K562 (cell line): ENCODE measurements around the gene ARHGEF1. TPM values are rescaled to one million over a fixed set of nuclear protein-coding genes. Genes with fewer than 3 reads are reported as not detected.
A peak's percentile ranks its signal among the peaks of the same experiment; 100 is the strongest.

ENCODE experiments used
- BRD9 ChIP-seq: fragments of 450-650 bp; IDR thresholded peaks from 2 replicates; pipeline ENCODE4 v1.6.1; 2018; ENCODE audit warnings: low read depth; ENCODE audit not compliant: partially characterized antibody
- CBX1 ChIP-seq: sonication (generic); IDR thresholded peaks from 2 replicates; pipeline ENCODE4 v1.6.1; 2016; ENCODE audit warnings: antibody characterized with exemption, low read depth, mild to moderate bottlenecking
- CHCHD3 ChIP-seq: fragments of 250-450 bp; sonication (Bioruptor Pico); IDR thresholded peaks from 2 replicates; pipeline ENCODE4 v2.1.2; 2022; ENCODE audit warnings: mild to moderate bottlenecking
- CHD2 ChIP-seq: IDR thresholded peaks from 2 replicates; pipeline ENCODE4 v1.6.1; 2011; ENCODE audit warnings: low read depth, low read length
- EWSR1 ChIP-seq: fragments of 450-650 bp; IDR thresholded peaks from 2 replicates; pipeline ENCODE4 v1.6.1; 2018; ENCODE audit warnings: borderline replicate concordance, mild to moderate bottlenecking, low read depth, moderate library complexity; ENCODE audit not compliant: partially characterized antibody
- FOXK1 ChIP-seq: sonication (generic); formaldehyde crosslinking; IDR thresholded peaks from 2 replicates; pipeline ENCODE4 v1.8.0; 2022; ENCODE audit warnings: missing genetic modification reagents, mild to moderate bottlenecking, borderline replicate concordance
- GTF2A2 ChIP-seq: IDR thresholded peaks from 2 replicates; pipeline ENCODE4 v1.6.1; 2016; ENCODE audit warnings: mild to moderate bottlenecking, missing genetic modification characterization, missing compliant biosample characterization
- HDAC8 ChIP-seq: fragments of 450-650 bp; IDR thresholded peaks from 2 replicates; pipeline ENCODE4 v1.6.1; 2016; ENCODE audit warnings: mild to moderate bottlenecking, missing genetic modification characterization, moderate library complexity, missing compliant biosample characterization
- HNRNPL ChIP-seq: fragments of 200-400 bp; formaldehyde crosslinking; IDR thresholded peaks from 2 replicates; pipeline ENCODE4 v1.6.1; 2017; ENCODE audit warnings: low read depth, mild to moderate bottlenecking, low read length
- ILF3 ChIP-seq: fragments of 450-650 bp; IDR thresholded peaks from 2 replicates; pipeline ENCODE4 v1.6.1; 2018; ENCODE audit warnings: antibody characterized with exemption, mild to moderate bottlenecking, moderate library complexity, borderline replicate concordance
- IRF2 ChIP-seq: sonication (generic); formaldehyde crosslinking; IDR thresholded peaks from 2 replicates; pipeline ENCODE4 v1.8.1; 2022; ENCODE audit warnings: mild to moderate bottlenecking, missing genetic modification reagents
- KHSRP ChIP-seq: fragments of 450-650 bp; IDR thresholded peaks from 2 replicates; pipeline ENCODE4 v1.6.1; 2017
- MCM3 ChIP-seq: fragments of 450-650 bp; IDR thresholded peaks from 2 replicates; pipeline ENCODE4 v1.6.1; 2016
- MED1 ChIP-seq: sonication (generic); formaldehyde crosslinking; IDR thresholded peaks from 2 replicates; pipeline ENCODE4 v1.8.1; 2023; ENCODE audit warnings: missing genetic modification reagents, borderline replicate concordance
- MYNN ChIP-seq, 2 experiments: sonication (generic); formaldehyde crosslinking in 1 of 2; IDR thresholded peaks; 2 replicates each; pipeline versions ENCODE4 v1.5.0 to v1.6.1; 2016 to 2020; ENCODE audit warnings: antibody characterized with exemption in 1 of 2, missing genetic modification reagents in 1 of 2
- NCOA4 ChIP-seq: fragments of 450-650 bp; IDR thresholded peaks from 2 replicates; pipeline ENCODE4 v1.6.1; 2018; ENCODE audit warnings: mild to moderate bottlenecking; ENCODE audit not compliant: partially characterized antibody
- POLR2AphosphoS5 ChIP-seq: IDR thresholded peaks from 2 replicates; pipeline ENCODE4 v1.6.1; 2011; ENCODE audit warnings: mild to moderate bottlenecking, low read depth, low read length, moderate library complexity; ENCODE audit not compliant: control insufficient read depth, insufficient read depth
- RHOXF2B ChIP-seq: fragments of 250-450 bp; sonication (Bioruptor Pico); conservative IDR thresholded peaks from 2 replicates; pipeline ENCODE4 v1.5.1; 2021
- SIRT6 ChIP-seq: IDR thresholded peaks from one replicate; pipeline ENCODE4 v1.6.1; 2012; ENCODE audit warnings: low read depth, mild to moderate bottlenecking, control low read depth, inconsistent platforms, low read length, moderate library complexity
- SMARCE1 ChIP-seq: fragments of 450-650 bp; IDR thresholded peaks from 2 replicates; pipeline ENCODE4 v1.7.1; 2016; ENCODE audit warnings: mild to moderate bottlenecking
- THRAP3 ChIP-seq: fragments of 450-650 bp; IDR thresholded peaks from 2 replicates; pipeline ENCODE4 v1.6.1; 2016; ENCODE audit warnings: mild to moderate bottlenecking, inconsistent platforms, borderline replicate concordance
- YBX1 ChIP-seq: fragments of 450-650 bp; IDR thresholded peaks from 2 replicates; pipeline ENCODE4 v1.7.1; 2016; ENCODE audit warnings: mild to moderate bottlenecking
- YY1 ChIP-seq, 3 experiments: IDR thresholded peaks; 2 replicates each; pipeline ENCODE4 v1.6.1; 2011; ENCODE audit warnings: low read length in 2 of 3, mild to moderate bottlenecking in 2 of 3, moderate library complexity in 2 of 3, borderline replicate concordance in 1 of 3, control low read depth in 1 of 3, low read depth in 1 of 3; ENCODE audit not compliant: insufficient read depth in 3 of 3, insufficient replicate concordance in 2 of 3, control insufficient read depth in 1 of 3, insufficient read length in 1 of 3; ENCODE audit errors: extremely low read depth in 1 of 3
- ZFX ChIP-seq: sonication (generic); formaldehyde crosslinking; IDR thresholded peaks from 2 replicates; pipeline ENCODE4 v1.8.0; 2022; ENCODE audit warnings: mild to moderate bottlenecking, missing genetic modification reagents, moderate library complexity
- ZNF165 ChIP-seq: fragments of 250-450 bp; sonication (Bioruptor Pico); IDR thresholded peaks from 2 replicates; pipeline ENCODE4 v1.4.0; 2020; ENCODE audit warnings: borderline replicate concordance
- ZNF263 ChIP-seq: sonication (generic); formaldehyde crosslinking; IDR thresholded peaks from 2 replicates; pipeline ENCODE4 v1.8.0; 2022; ENCODE audit warnings: mild to moderate bottlenecking, missing genetic modification reagents, borderline replicate concordance
- ZNF354B ChIP-seq: fragments of 250-450 bp; sonication (Bioruptor Pico); IDR thresholded peaks from 2 replicates; pipeline ENCODE4 v1.4.0; 2020
- ZNF436 ChIP-seq: fragments of 250-450, 450-650 bp; sonication (Bioruptor Pico); formaldehyde crosslinking; IDR thresholded peaks from 2 replicates; pipeline ENCODE4 v1.7.0; 2020; ENCODE audit warnings: mild to moderate bottlenecking
- ZNF589 ChIP-seq: fragments of 200-800 bp; sonication (Bioruptor generic); IDR thresholded peaks from 2 replicates; pipeline ENCODE4 v1.6.1; 2016; ENCODE audit warnings: low read depth, missing genetic modification characterization, missing compliant biosample characterization
- ZNF696 ChIP-seq: fragments of 250-450 bp; sonication (Bioruptor Pico); conservative IDR thresholded peaks from 2 replicates; pipeline ENCODE4 v1.4.0; 2020; ENCODE audit warnings: mild to moderate bottlenecking, moderate library complexity
- polyA plus RNA-seq, 8 experiments: library from polyadenylated mRNA; depleted of rRNA in 4 of 8; stranded (reverse) in 5 of 8; unstranded in 3 of 8; fragments of >200 nt; fragmentation: Nextera tagmentation in 2 of 8; fragmentation: Illumina TruSeq in 1 of 8; extraction: Ambion mirVana in 2 of 8; extraction: Trizol in 1 of 8; gene quantifications; 2 replicates each; pipeline versions ENCODE4 v1.2.1 to v1.2.3, GENCODE V29; 2011 to 2014; ENCODE audit warnings: inconsistent platforms in 1 of 8, missing spikeins in 1 of 8
- total RNA-seq, 7 experiments: library from RNA; depleted of rRNA in 6 of 7; stranded (reverse); fragments of >200 nt in 6 of 7; fragmentation: Illumina TruSeq in 2 of 7; extraction: Trizol in 2 of 7; gene quantifications; 2 replicates each; pipeline versions ENCODE4 v1.2.1 to v1.2.3, GENCODE V29; 2011 to 2021; ENCODE audit warnings: low replicate concordance in 1 of 7

ARHGEF1 gene
- total and polyA plus RNA-seq, 9 of the 15 experiments (the other 6 are each of a cell fraction or from before 2014, with no cell fraction given): 1.9 to 149 (median 29.8) TPM

DNA sequence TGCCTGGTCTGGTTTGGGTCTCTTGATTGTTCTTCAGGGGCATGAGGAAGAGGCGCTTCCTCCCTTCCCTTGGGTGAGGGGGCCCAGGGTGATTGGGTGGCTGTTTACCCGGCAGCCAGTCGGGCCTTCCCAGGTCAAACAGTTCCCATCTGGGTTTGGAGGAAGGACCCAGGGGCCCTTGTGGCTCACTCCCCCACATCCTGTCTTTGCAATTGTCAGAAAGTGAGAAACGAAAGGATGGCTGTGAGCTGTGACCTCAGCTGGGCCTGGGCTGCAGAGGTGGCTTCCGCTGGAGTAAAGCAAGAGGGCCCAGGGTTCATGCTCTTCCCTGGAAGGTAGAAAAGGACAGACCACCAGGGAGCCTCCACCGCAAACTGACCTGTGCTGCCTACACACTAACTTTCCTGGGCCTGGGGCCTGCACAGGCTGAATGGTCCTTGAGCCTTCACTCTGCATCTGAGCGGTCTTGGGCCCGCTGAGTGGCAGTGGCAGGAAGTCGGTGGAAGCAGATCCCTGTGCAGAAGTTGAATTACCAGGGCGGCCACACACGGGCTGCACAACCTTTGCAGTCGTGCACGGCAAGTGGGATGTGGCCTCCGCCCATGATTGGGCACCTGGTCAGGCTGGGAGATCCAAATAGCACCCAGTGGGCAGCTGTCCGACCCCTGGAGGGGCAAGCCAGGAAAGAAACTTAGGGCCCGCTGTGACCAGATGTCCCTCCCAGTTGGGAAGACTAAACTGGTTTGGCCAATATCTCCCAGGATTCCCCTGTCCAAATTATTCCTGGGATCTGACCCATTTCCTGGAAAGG is 11.2 kb upstream of the ARHGEF1 start (continued):
- TF ChIP-seq FOXK1: 0 out of 2 replicates have a peak, but pooled peaks have one; percentile 41
- peak; percentile 67; the same call in 1 of the 2 replicates for TF ChIP-seq ILF3
- TF ChIP-seq YY1 (IDR thresholded peaks at IDR 0.05; ENCODE audit: borderline replicate concordance in 1 of 3, control insufficient read depth in 1 of 3, extremely low read depth in 1 of 3, insufficient read depth in 3 of 3, insufficient read length in 1 of 3, insufficient replicate concordance in 2 of 3, low read depth in 1 of 3, low read length in 2 of 3): peak in 1 of 3 experiments; percentile 11
- TF ChIP-seq THRAP3: peak; percentile 16; the same call in 1 of the 2 replicates
- peak; percentile 67 for TF ChIP-seq POLR2AphosphoS5
- TF ChIP-seq ZNF263 (CRISPR knock-in tag): no peak
- TF ChIP-seq SIRT6: peak; percentile 65
- TF ChIP-seq YBX1: no peak
- peak; percentile 61 for TF ChIP-seq MYNN (IDR thresholded peaks at IDR 0.05)
- no peak for TF ChIP-seq MYNN (CRISPR knock-in tag; IDR thresholded peaks at IDR 0.05)
- no peak for TF ChIP-seq NCOA4
- no peak for TF ChIP-seq HDAC8 (tag)
- TF ChIP-seq ZNF354B (CRISPR knock-in tag): no peak
- peak; percentile 27 for TF ChIP-seq ZFX (CRISPR knock-in tag)
- no peak for TF ChIP-seq CBX1
- no peak for TF ChIP-seq MCM3
- no peak for TF ChIP-seq MED1
- TF ChIP-seq KHSRP: no peak
- TF ChIP-seq EWSR1: peak; percentile 40
- no peak for TF ChIP-seq BRD9
- no peak for TF ChIP-seq ZNF436 (CRISPR knock-in tag)
- TF ChIP-seq ZNF696 (CRISPR knock-in tag): no peak
- no peak for TF ChIP-seq GTF2A2 (tag)
- TF ChIP-seq CHCHD3 (CRISPR knock-in tag): peak; percentile 74; the same call in 1 of the 2 replicates
- TF ChIP-seq IRF2 (CRISPR knock-in tag): no peak
- 0 out of 2 replicates have a peak, but pooled peaks have one; percentile 36 for TF ChIP-seq RHOXF2B (CRISPR knock-in tag)
- no peak for TF ChIP-seq SMARCE1
- peak; percentile 6; the same call in 1 of the 2 replicates for TF ChIP-seq CHD2
- TF ChIP-seq ZNF165 (CRISPR knock-in tag): no peak
- 0 out of 2 replicates have a peak, but pooled peaks have one; percentile 34 for TF ChIP-seq ZNF589 (CRISPR knock-in tag)
- TF ChIP-seq HNRNPL: no peak
